ENCODE data around the gene GPR18. TPM values are rescaled to one million over a fixed set of nuclear protein-coding genes. Genes with fewer than 3 reads are reported as not detected.
"Not testable (repeated sequence)": the region's sequence is repeated elsewhere in the genome, so short reads cannot be mapped to it uniquely, and the experiment has no call there.

Gene GPR18
- total RNA-seq, 1 experiment from 2014 or later, result not detected

GRCh38 chr13:99251921-99252320 lies 6.3 kb downstream of the GPR18 start:
- H3K27ac Mint-ChIP-seq (ENCODE audit: unreplicated experiment), result no peak overlapping the region

GRCh38 chr13:99250982-99251825 lies 7.0 kb downstream of the GPR18 start:
- Mint-ChIP-seq H3K9me3 (ENCODE audit: unreplicated experiment) (no peaks in the 10 kb centered on the region), H3K4me1 (ENCODE audit: low read depth, unreplicated experiment) (peaks cover 6% of the 10 kb centered on the region), H3K4me3 (ENCODE audit: unreplicated experiment) (no peak overlapping the region), H3K27me3 (ENCODE audit: insufficient read depth, unreplicated experiment) (no peaks in the 10 kb centered on the region), H3K27ac (ENCODE audit: unreplicated experiment) (no peak overlapping the region), H3K36me3 (ENCODE audit: insufficient read depth, unreplicated experiment) (peaks cover 29% of the 10 kb centered on the region)
- H3K36me3 ChIP-seq (ENCODE audit: control insufficient read depth, insufficient read depth, low read length), result no peaks in the 10 kb centered on the region
- ChIA-PET POLR2A (no interaction called here), CTCF (no interaction called here)
- no peaks in the 10 kb centered on the region for H3K4me1 ChIP-seq
- H3K9me3 ChIP-seq, result no peaks in the 10 kb centered on the region
- no peak for DNase-seq
- intact Hi-C loops (cut with micrococcal nuclease; ENCODE audit: unreplicated experiment), result no loop called here
- no peak for TF ChIP-seq CTCF (IDR thresholded peaks at IDR 0.05; ENCODE audit: insufficient read depth in 1 of 2, low read depth in 1 of 2, low read length in 1 of 2, severe bottlenecking in 1 of 2, unreplicated experiment in 1 of 2)
- H3K4me3 ChIP-seq (ENCODE audit: low read depth, low read length), result no peak overlapping the region
- no TSS peak for BruUV-seq (replicated peaks)
- no peaks in the 10 kb centered on the region for H3K27me3 ChIP-seq (replicated peaks; ENCODE audit: control insufficient read depth, insufficient read depth, low read length)

More at GRCh38 chr13:99251921-99252320, 6.3 kb downstream of the GPR18 start:
- CTCF ChIA-PET, result no interaction called here
- BruUV-seq (replicated peaks), result no TSS peak
- H3K9me3 ChIP-seq, result no peaks in the 10 kb centered on the region
- H3K27me3 ChIP-seq (replicated peaks; ENCODE audit: control insufficient read depth, insufficient read depth, low read length), result no peaks in the 10 kb centered on the region
- DNase-seq, result no peak
- no peak overlapping the region for H3K4me3 Mint-ChIP-seq (ENCODE audit: unreplicated experiment)
- H3K4me3 ChIP-seq (ENCODE audit: low read depth, low read length), result no peak overlapping the region
- H3K36me3 ChIP-seq (ENCODE audit: control insufficient read depth, insufficient read depth, low read length), result no peaks in the 10 kb centered on the region
- POLR2A ChIA-PET, result no interaction called here
- peaks cover 6% of the 10 kb centered on the region for H3K4me1 Mint-ChIP-seq (ENCODE audit: low read depth, unreplicated experiment)
- H3K36me3 Mint-ChIP-seq (ENCODE audit: insufficient read depth, unreplicated experiment), result peaks cover 26% of the 10 kb centered on the region
- H3K9me3 Mint-ChIP-seq (ENCODE audit: unreplicated experiment), result no peaks in the 10 kb centered on the region
- no peaks in the 10 kb centered on the region for H3K4me1 ChIP-seq
- no peaks in the 10 kb centered on the region for H3K27me3 Mint-ChIP-seq (ENCODE audit: insufficient read depth, unreplicated experiment)
- no peak for TF ChIP-seq CTCF (IDR thresholded peaks at IDR 0.05; ENCODE audit: insufficient read depth in 1 of 2, low read depth in 1 of 2, low read length in 1 of 2, severe bottlenecking in 1 of 2, unreplicated experiment in 1 of 2)
- intact Hi-C loops (cut with micrococcal nuclease; ENCODE audit: unreplicated experiment), result no loop called here

GRCh38 chr13:99249606-99250005 lies 8.6 kb downstream of the GPR18 start:
- CTCF ChIA-PET; BruUV-seq (replicated peaks); H3K4me3 Mint-ChIP-seq (ENCODE audit: unreplicated experiment); H3K4me1 Mint-ChIP-seq (ENCODE audit: low read depth, unreplicated experiment); H3K27me3 ChIP-seq (replicated peaks; ENCODE audit: control insufficient read depth, insufficient read depth, low read length); H3K27ac Mint-ChIP-seq (ENCODE audit: unreplicated experiment); intact Hi-C loops (cut with micrococcal nuclease; ENCODE audit: unreplicated experiment); H3K4me3 ChIP-seq (ENCODE audit: low read depth, low read length); H3K36me3 ChIP-seq (ENCODE audit: control insufficient read depth, insufficient read depth, low read length); H3K27me3 Mint-ChIP-seq (ENCODE audit: insufficient read depth, unreplicated experiment); DNase-seq; H3K4me1 ChIP-seq; H3K9me3 Mint-ChIP-seq (ENCODE audit: unreplicated experiment); POLR2A ChIA-PET; H3K9me3 ChIP-seq: not testable (repeated sequence)
- H3K36me3 Mint-ChIP-seq (ENCODE audit: insufficient read depth, unreplicated experiment), result peaks cover 43% of the 10 kb centered on the region

- DNase-seq; H3K27ac Mint-ChIP-seq (ENCODE audit: unreplicated experiment); intact Hi-C loops (cut with micrococcal nuclease; ENCODE audit: unreplicated experiment); H3K27me3 Mint-ChIP-seq (ENCODE audit: insufficient read depth, unreplicated experiment); H3K36me3 ChIP-seq (ENCODE audit: control insufficient read depth, insufficient read depth, low read length); H3K4me3 Mint-ChIP-seq (ENCODE audit: unreplicated experiment); CTCF ChIA-PET; BruUV-seq (replicated peaks); H3K27me3 ChIP-seq (replicated peaks; ENCODE audit: control insufficient read depth, insufficient read depth, low read length); H3K4me1 Mint-ChIP-seq (ENCODE audit: low read depth, unreplicated experiment); H3K4me1 ChIP-seq; H3K9me3 Mint-ChIP-seq (ENCODE audit: unreplicated experiment); POLR2A ChIA-PET; H3K4me3 ChIP-seq (ENCODE audit: low read depth, low read length); H3K9me3 ChIP-seq: not testable (repeated sequence)
- peaks cover 43% of the 10 kb centered on the region for H3K36me3 Mint-ChIP-seq (ENCODE audit: insufficient read depth, unreplicated experiment)
Measured at GRCh38 chr13:99249178-99249577, 9.0 kb downstream of the GPR18 start.
